HepG2 (cell line): ENCODE results near the gene SYTL1. TPM values are rescaled to one million over a fixed set of nuclear protein-coding genes. Genes with fewer than 3 reads are reported as not detected.
A peak's percentile ranks its signal among the peaks of the same experiment; 100 is the strongest.

ENCODE experiments used
- ARID5B ChIP-seq: IDR thresholded peaks from 2 replicates; pipeline ENCODE4 v1.4.0; 2020; ENCODE audit warnings: mild to moderate bottlenecking, missing genetic modification reagents
- ATF3 ChIP-seq: sonication (generic); formaldehyde crosslinking; IDR thresholded peaks from 2 replicates; pipeline ENCODE4 v1.4.0; 2020; ENCODE audit warnings: missing genetic modification reagents
- CHD2 ChIP-seq: IDR thresholded peaks from 2 replicates; pipeline ENCODE4 v1.6.1; 2011; ENCODE audit warnings: low read depth, low read length, improper control_type of control experiment
- CTCF ChIP-seq: sonication (generic); formaldehyde crosslinking; IDR thresholded peaks from 2 replicates; pipeline ENCODE4 v1.5.0; 2020; ENCODE audit warnings: mild to moderate bottlenecking, missing genetic modification reagents, moderate library complexity
- ELF4 ChIP-seq: sonication (generic); formaldehyde crosslinking; IDR thresholded peaks from 2 replicates; pipeline ENCODE4 v1.5.0; 2020; ENCODE audit warnings: missing genetic modification reagents, mild to moderate bottlenecking, moderate library complexity, borderline replicate concordance
- EZH2 ChIP-seq: conservative IDR thresholded peaks from 2 replicates; pipeline ENCODE4 v1.6.1; 2012; ENCODE audit warnings: mild to moderate bottlenecking, low read depth, low read length, moderate library complexity
- HOXA9 ChIP-seq: sonication (generic); formaldehyde crosslinking; IDR thresholded peaks from 2 replicates; pipeline ENCODE4 v1.8.1; 2022; ENCODE audit warnings: missing genetic modification reagents, mild to moderate bottlenecking, moderate library complexity, borderline replicate concordance
- KLF16 ChIP-seq, 2 experiments: sonication (generic) in 1 of 2; formaldehyde crosslinking in 1 of 2; IDR thresholded peaks; 2 replicates each; pipeline versions ENCODE4 v1.6.1 to v1.8.0; 2016 to 2023; ENCODE audit warnings: missing genetic modification reagents in 2 of 2, missing compliant biosample characterization in 1 of 2
- NFYB ChIP-seq: sonication (generic); formaldehyde crosslinking; IDR thresholded peaks from 2 replicates; pipeline ENCODE4 v1.4.0; 2020; ENCODE audit warnings: missing genetic modification reagents
- NR2F6 ChIP-seq, 2 experiments: IDR thresholded peaks; 2 replicates each; pipeline ENCODE4 v1.6.1; 2016; ENCODE audit warnings: antibody characterized with exemption in 1 of 2, mild to moderate bottlenecking in 1 of 2
- REL ChIP-seq: sonication (generic); formaldehyde crosslinking; conservative IDR thresholded peaks from 2 replicates; pipeline ENCODE4 v1.8.0; 2022; ENCODE audit warnings: mild to moderate bottlenecking, missing genetic modification reagents, moderate library complexity
- SMAD3 ChIP-seq: sonication (generic); formaldehyde crosslinking; IDR thresholded peaks from 2 replicates; pipeline ENCODE4 v1.4.0; 2020; ENCODE audit warnings: missing genetic modification reagents
- SP2 ChIP-seq: sonication (generic); formaldehyde crosslinking; IDR thresholded peaks from 2 replicates; pipeline ENCODE4 v1.5.1; 2020; ENCODE audit warnings: mild to moderate bottlenecking, missing genetic modification reagents
- SP5 ChIP-seq: IDR thresholded peaks from 2 replicates; pipeline ENCODE4 v1.6.1; 2016; ENCODE audit warnings: low read depth, borderline replicate concordance
- TBL1XR1 ChIP-seq: fragments of 150-350 bp; IDR thresholded peaks from 2 replicates; pipeline ENCODE4 v1.6.1; 2014; ENCODE audit warnings: borderline replicate concordance, low read length; ENCODE audit not compliant: partially characterized antibody
- TBX2 ChIP-seq: sonication (generic); formaldehyde crosslinking; IDR thresholded peaks from 2 replicates; pipeline ENCODE4 v1.5.0; 2020; ENCODE audit warnings: missing genetic modification reagents, mild to moderate bottlenecking, borderline replicate concordance
- TP53 ChIP-seq: sonication (generic); formaldehyde crosslinking; conservative IDR thresholded peaks from 2 replicates; pipeline ENCODE4 v1.4.0; 2020; ENCODE audit warnings: missing genetic modification reagents
- XRCC5 ChIP-seq: fragments of 200-400 bp; formaldehyde crosslinking; optimal IDR thresholded peaks from 2 replicates; pipeline ENCODE3; 2017; ENCODE audit warnings: mild to moderate bottlenecking, low read length
- ZFP41 ChIP-seq: sonication (generic); formaldehyde crosslinking; IDR thresholded peaks from 2 replicates; pipeline ENCODE4 v1.4.0; 2020; ENCODE audit warnings: mild to moderate bottlenecking, missing genetic modification reagents, borderline replicate concordance
- ZNF33A ChIP-seq: sonication (generic); formaldehyde crosslinking; IDR thresholded peaks from 2 replicates; pipeline ENCODE4 v1.5.1; 2020; ENCODE audit warnings: missing genetic modification reagents, mild to moderate bottlenecking, moderate library complexity, borderline replicate concordance
- ZNF354B ChIP-seq: sonication (generic); formaldehyde crosslinking; IDR thresholded peaks from 2 replicates; pipeline ENCODE4 v1.8.0; 2022; ENCODE audit warnings: mild to moderate bottlenecking, missing genetic modification reagents
- ZNF670 ChIP-seq: sonication (generic); formaldehyde crosslinking; IDR thresholded peaks from 2 replicates; pipeline ENCODE4 v1.8.0; 2022; ENCODE audit warnings: mild to moderate bottlenecking, missing genetic modification reagents, borderline replicate concordance
- ZNF816 ChIP-seq: sonication (generic); formaldehyde crosslinking; IDR thresholded peaks from 2 replicates; pipeline ENCODE4 v1.8.0; 2022; ENCODE audit warnings: missing genetic modification reagents, mild to moderate bottlenecking, borderline replicate concordance
- ZSCAN31 ChIP-seq: sonication (generic); formaldehyde crosslinking; IDR thresholded peaks from 2 replicates; pipeline ENCODE4 v1.5.0; 2020; ENCODE audit warnings: low read depth, mild to moderate bottlenecking, missing genetic modification reagents
- polyA plus RNA-seq, 8 experiments: library from polyadenylated mRNA; depleted of rRNA in 3 of 8; stranded (reverse) in 7 of 8; unstranded in 1 of 8; fragments of >200 nt; fragmentation: Illumina TruSeq in 4 of 8; extraction: Trizol in 4 of 8; gene quantifications; 2 replicates each; pipeline versions ENCODE4 v1.2.1 to v1.2.3, GENCODE V29; 2011 to 2016; ENCODE audit warnings: low read depth in 4 of 8, missing spikeins in 1 of 8, mixed read lengths in 1 of 8; ENCODE audit not compliant: insufficient read depth in 1 of 8
- total RNA-seq, 5 experiments: library from RNA; depleted of rRNA; stranded (reverse); fragments of >200 nt; fragmentation: Illumina TruSeq; extraction: Trizol; gene quantifications; 2 replicates each; pipeline ENCODE4 v1.2.3, GENCODE V29; 2016; ENCODE audit warnings: low read depth in 1 of 5

Gene SYTL1
- total and polyA plus RNA-seq, 2 of the 13 experiments (the other 11 are each of a cell fraction or from before 2014, with no cell fraction given) = 11.1 to 17.8 TPM

- TF ChIP-seq TP53 (CRISPR knock-in tag) (no peak), TBX2 (CRISPR knock-in tag) (0 out of 2 replicates have a peak, but pooled peaks have one; percentile 45), NR2F6 (IDR thresholded peaks at IDR 0.05) (no peak), NR2F6 (CRISPR knock-in tag; IDR thresholded peaks at IDR 0.05) (0 out of 2 replicates have a peak, but pooled peaks have one; percentile 10), EZH2 (no peak), ZNF354B (CRISPR knock-in tag) (no peak), ZNF670 (CRISPR knock-in tag) (peak; percentile 59; the same call in 1 of the 2 replicates), ELF4 (no peak), ARID5B (CRISPR knock-in tag) (peak; percentile 51), SMAD3 (0 out of 2 replicates have a peak, but pooled peaks have one; percentile 36), ZSCAN31 (CRISPR knock-in tag) (no peak), ZFP41 (CRISPR knock-in tag) (0 out of 2 replicates have a peak, but pooled peaks have one; percentile 81), ZNF33A (peak; percentile 73; the same call in 1 of the 2 replicates), ZNF816 (CRISPR knock-in tag) (0 out of 2 replicates have a peak, but pooled peaks have one; percentile 49), KLF16 (CRISPR knock-in tag; IDR thresholded peaks at IDR 0.05) (peak in 1 of 2 experiments; percentile 51; a peak in 1 of 4 replicates), ATF3 (CRISPR knock-in tag) (peak; percentile 41; the same call in 1 of the 2 replicates), CTCF (CRISPR knock-in tag) (peak; percentile 89), HOXA9 (CRISPR knock-in tag) (no peak), REL (no peak), XRCC5 (peak; percentile 75), SP2 (CRISPR knock-in tag) (no peak), TBL1XR1 (no peak), CHD2 (no peak), SP5 (CRISPR knock-in tag) (peak; percentile 78), NFYB (peak; percentile 81)
These were observed 50.4 kb downstream of the SYTL1 start, which contains the start of gene GPR3 (continued) for GRCh38 chr1:27392096-27392777.
